Trophoblast cell (in vitro differentiated cells and primary cell): ENCODE measurements around the gene LAMTOR4.

Experiments used
- DNase-seq, 2 donors: peaks; one replicate each; pipeline ENCODE4 v3.0.0-alpha.2; 2016
- H2AFZ ChIP-seq: 2 replicates; pipeline ENCODE4 v1.6.1; 2013; ENCODE audit warnings: low read length, moderate library complexity, mild to moderate bottlenecking; ENCODE audit not compliant: insufficient read depth, poor library complexity
- H2AK5ac ChIP-seq: 2 replicates; pipeline ENCODE4 v1.6.1; 2013; ENCODE audit warnings: mild to moderate bottlenecking, low read length
- H2BK120ac ChIP-seq: 2 replicates; pipeline ENCODE4 v1.6.1; 2013; ENCODE audit warnings: low read length, mild to moderate bottlenecking, moderate library complexity; ENCODE audit not compliant: insufficient read depth, poor library complexity
- H2BK12ac ChIP-seq: 2 replicates; pipeline ENCODE4 v1.6.1; 2013; ENCODE audit warnings: mild to moderate bottlenecking, low read length, moderate library complexity
- H2BK5ac ChIP-seq: 2 replicates; pipeline ENCODE4 v1.6.1; 2013; ENCODE audit warnings: low read length, low read depth, moderate library complexity, mild to moderate bottlenecking; ENCODE audit not compliant: poor library complexity
- H3K14ac ChIP-seq: 2 replicates; pipeline ENCODE4 v1.6.1; 2013; ENCODE audit warnings: mild to moderate bottlenecking, low read length
- H3K18ac ChIP-seq: 2 replicates; pipeline ENCODE4 v1.6.1; 2013; ENCODE audit warnings: mild to moderate bottlenecking, low read length
- H3K23ac ChIP-seq: 2 replicates; pipeline ENCODE4 v1.6.1; 2013; ENCODE audit warnings: low read length
- H3K27ac ChIP-seq: 2 replicates; pipeline ENCODE4 v1.5.1; 2013; ENCODE audit warnings: low read depth, mild to moderate bottlenecking, inconsistent platforms, low read length, moderate library complexity
- H3K27me3 ChIP-seq: 2 replicates; pipeline ENCODE4 v1.6.1; 2013; ENCODE audit warnings: inconsistent platforms, mild to moderate bottlenecking, low read length, moderate library complexity; ENCODE audit not compliant: insufficient read depth
- H3K36me3 ChIP-seq, 2 experiments: 1 replicate in 1 of 2; 2 replicates in 1 of 2; pipeline ENCODE4 v1.6.1; 2013; ENCODE audit warnings: low read length in 2 of 2, mild to moderate bottlenecking in 2 of 2, moderate library complexity in 1 of 2; ENCODE audit not compliant: insufficient read depth in 2 of 2, control insufficient read depth in 1 of 2
- H3K4ac ChIP-seq: 2 replicates; pipeline ENCODE4 v1.6.1; 2013; ENCODE audit warnings: low read depth, mild to moderate bottlenecking, low read length, moderate library complexity
- H3K4me1 ChIP-seq, 2 experiments: 1 replicate in 1 of 2; 2 replicates in 1 of 2; pipeline ENCODE4 v1.6.1; 2013; ENCODE audit warnings: low read length in 2 of 2, mild to moderate bottlenecking in 2 of 2, moderate library complexity in 1 of 2; ENCODE audit not compliant: insufficient read depth in 2 of 2, control insufficient read depth in 1 of 2
- H3K4me2 ChIP-seq: 2 replicates; pipeline ENCODE4 v1.6.1; 2013; ENCODE audit warnings: inconsistent platforms, mild to moderate bottlenecking, low read length, moderate library complexity
- H3K4me3 ChIP-seq: 2 replicates; pipeline ENCODE4 v1.5.1; 2013; ENCODE audit warnings: mild to moderate bottlenecking, low read depth, low read length, inconsistent platforms
- H3K79me1 ChIP-seq: one replicate; pipeline ENCODE4 v1.6.1; 2013; ENCODE audit warnings: low read length
- H3K79me2 ChIP-seq: 2 replicates; pipeline ENCODE4 v1.6.1; 2013; ENCODE audit warnings: low read length, mild to moderate bottlenecking; ENCODE audit not compliant: control insufficient read depth, insufficient read depth, poor library complexity
- H3K9ac ChIP-seq: 2 replicates; pipeline ENCODE4 v1.6.1; 2013; ENCODE audit warnings: mild to moderate bottlenecking, low read length
- H3K9me3 ChIP-seq: 2 replicates; pipeline ENCODE4 v1.6.1; 2013; ENCODE audit warnings: low read depth, mild to moderate bottlenecking, control low read depth, inconsistent platforms, low read length; ENCODE audit not compliant: insufficient read depth
- H4K12ac ChIP-seq: 2 replicates; pipeline ENCODE4 v1.6.1; 2013; ENCODE audit warnings: low read depth, mild to moderate bottlenecking, low read length, moderate library complexity
- H4K8ac ChIP-seq: 2 replicates; pipeline ENCODE4 v1.6.1; 2013; ENCODE audit warnings: low read depth, mild to moderate bottlenecking, low read length, moderate library complexity
- H4K91ac ChIP-seq: one replicate; pipeline ENCODE4 v1.6.1; 2013; ENCODE audit warnings: low read depth, mild to moderate bottlenecking, low read length, moderate library complexity
- WGBS: extraction: QIAGEN DNeasy Blood & Tissue Kit; methylation state at CpG from one replicate; pipeline ENCODE4 v1.1.7; 2013; ENCODE audit warnings: missing lambda C conversion rate; ENCODE audit not compliant: insufficient read length, insufficient coverage; ENCODE audit errors: extremely low coverage; 5-methylcytosine and 5-hydroxymethylcytosine counted together

LAMTOR4 gene

DNA sequence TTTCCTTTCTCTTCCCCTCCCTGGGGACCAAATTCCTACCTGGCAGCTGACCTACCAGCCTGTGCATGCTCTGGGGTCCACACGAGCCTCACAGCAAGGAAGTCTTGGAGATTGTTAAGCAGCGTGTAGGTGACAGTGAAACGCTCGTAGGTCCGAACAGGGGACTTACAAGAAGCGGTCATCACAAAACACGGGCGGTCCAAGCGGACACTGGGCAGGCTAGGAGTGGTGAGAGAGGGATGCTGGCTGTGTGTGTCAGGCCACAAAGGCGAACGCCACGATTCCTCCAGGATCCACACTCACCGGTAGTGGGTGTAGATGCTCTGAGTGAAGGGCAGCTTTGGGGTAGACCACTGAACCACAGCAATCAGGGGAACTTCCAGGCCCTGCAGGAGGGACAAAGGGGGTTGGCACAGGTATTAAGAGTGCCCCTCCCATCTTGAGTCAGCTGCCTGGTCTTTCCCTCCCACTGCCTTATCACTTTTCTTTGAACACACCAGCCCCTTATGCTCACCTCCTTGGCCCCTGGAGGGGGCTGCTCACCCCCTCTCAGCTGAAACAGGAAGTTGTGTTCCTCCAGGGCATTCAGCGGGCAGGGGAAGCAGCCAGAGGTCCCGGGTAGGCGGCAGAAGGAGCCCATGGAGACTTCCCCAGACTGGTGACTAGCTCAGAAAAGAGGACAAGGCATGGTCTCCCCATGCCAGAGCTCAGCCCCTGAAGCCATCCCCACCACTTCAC is 7.8 kb downstream of the LAMTOR4 start:
- Histone ChIP-seq H2AFZ (no peak overlapping the region), H2AK5ac (no peak overlapping the region), H2BK5ac (no peak overlapping the region), H3K4me2 (no peak overlapping the region), H3K14ac (no peak overlapping the region), H3K79me2 (peaks cover 4% of the 10 kb centered on the region), H4K12ac (no peak overlapping the region), H3K18ac (peak overlapping the region; percentile 26), H3K9me3 (peaks cover 4% of the 10 kb centered on the region), H4K91ac (no peak overlapping the region), H3K4ac (no peak overlapping the region), H2BK12ac (no peak overlapping the region), H3K4me1 (peaks cover 8 to 17% of the 10 kb centered on the region in 2 experiments), H3K36me3 (peaks cover 36 to 41% of the 10 kb centered on the region in 2 experiments), H4K8ac (no peak overlapping the region), H3K27me3 (no peaks in the 10 kb centered on the region), H2BK120ac (no peak overlapping the region), H3K9ac (no peak overlapping the region), H3K27ac (no peak overlapping the region), H3K23ac (no peak overlapping the region), H3K4me3 (peak overlapping the region; percentile 23), H3K79me1 (peaks cover 10% of the 10 kb centered on the region)
- peak in 1 of 2 donors; percentile 12 for DNase-seq
- no CpG with 5 or more reads among the region's 16 CpGs for WGBS

DNA sequence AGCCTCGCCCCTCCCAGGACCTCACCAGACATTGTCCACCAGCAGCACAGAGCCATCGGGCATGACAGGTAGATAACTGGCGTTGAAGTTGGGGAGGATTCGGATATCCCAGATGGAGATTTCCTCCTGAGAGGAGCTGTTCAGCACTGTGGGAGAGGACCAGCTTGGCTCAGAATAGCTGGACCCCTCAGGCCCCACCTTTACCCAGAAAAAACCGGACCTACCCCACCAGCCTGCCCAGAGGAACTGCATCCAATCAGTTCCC is 8.3 kb downstream of the LAMTOR4 start:
- Histone ChIP-seq H3K9ac (no peak overlapping the region), H3K4me1 (peaks cover 8 to 17% of the 10 kb centered on the region in 2 experiments), H2BK12ac (no peak overlapping the region), H2BK5ac (no peak overlapping the region), H3K4me2 (peak overlapping the region; percentile 94), H2BK120ac (no peak overlapping the region), H3K23ac (no peak overlapping the region), H3K27ac (no peak overlapping the region), H3K18ac (peak overlapping the region; percentile 26), H3K14ac (no peak overlapping the region), H3K36me3 (peaks cover 36 to 40% of the 10 kb centered on the region in 2 experiments), H3K9me3 (peaks cover 4% of the 10 kb centered on the region), H3K4ac (no peak overlapping the region), H2AK5ac (no peak overlapping the region), H4K12ac (no peak overlapping the region), H2AFZ (no peak overlapping the region), H3K4me3 (no peak overlapping the region), H3K27me3 (no peaks in the 10 kb centered on the region), H3K79me1 (peaks cover 10% of the 10 kb centered on the region), H3K79me2 (peaks cover 4% of the 10 kb centered on the region), H4K8ac (no peak overlapping the region), H4K91ac (no peak overlapping the region)
- no peak for DNase-seq
- no CpG with 5 or more reads among the region's 5 CpGs for WGBS

- Histone ChIP-seq H3K79me2 (peaks cover 4% of the 10 kb centered on the region), H3K23ac (no peak overlapping the region), H3K4me1 (peaks cover 8 to 17% of the 10 kb centered on the region in 2 experiments), H3K27ac (peak overlapping the region; percentile 86), H3K18ac (no peak overlapping the region), H2BK120ac (no peak overlapping the region), H4K12ac (no peak overlapping the region), H4K8ac (peak overlapping the region; percentile 26), H2AFZ (no peak overlapping the region), H2AK5ac (no peak overlapping the region), H3K14ac (no peak overlapping the region), H3K9me3 (peaks cover 4% of the 10 kb centered on the region), H3K79me1 (peaks cover 10% of the 10 kb centered on the region), H3K4me3 (peak overlapping the region; percentile 85), H3K27me3 (no peaks in the 10 kb centered on the region), H2BK12ac (no peak overlapping the region), H3K36me3 (peaks cover 36 to 39% of the 10 kb centered on the region in 2 experiments), H3K9ac (peak overlapping the region; percentile 91), H3K4me2 (peak overlapping the region; percentile 94), H2BK5ac (no peak overlapping the region), H4K91ac (peak overlapping the region; percentile 71), H3K4ac (no peak overlapping the region)
- no CpG with 5 or more reads among the region's 32 CpGs for WGBS
- DNase-seq, result peak; percentile 93 to 94
Measured at GRCh38 chr7:100157334-100158228, 8.9 kb downstream of the LAMTOR4 start.

DNA sequence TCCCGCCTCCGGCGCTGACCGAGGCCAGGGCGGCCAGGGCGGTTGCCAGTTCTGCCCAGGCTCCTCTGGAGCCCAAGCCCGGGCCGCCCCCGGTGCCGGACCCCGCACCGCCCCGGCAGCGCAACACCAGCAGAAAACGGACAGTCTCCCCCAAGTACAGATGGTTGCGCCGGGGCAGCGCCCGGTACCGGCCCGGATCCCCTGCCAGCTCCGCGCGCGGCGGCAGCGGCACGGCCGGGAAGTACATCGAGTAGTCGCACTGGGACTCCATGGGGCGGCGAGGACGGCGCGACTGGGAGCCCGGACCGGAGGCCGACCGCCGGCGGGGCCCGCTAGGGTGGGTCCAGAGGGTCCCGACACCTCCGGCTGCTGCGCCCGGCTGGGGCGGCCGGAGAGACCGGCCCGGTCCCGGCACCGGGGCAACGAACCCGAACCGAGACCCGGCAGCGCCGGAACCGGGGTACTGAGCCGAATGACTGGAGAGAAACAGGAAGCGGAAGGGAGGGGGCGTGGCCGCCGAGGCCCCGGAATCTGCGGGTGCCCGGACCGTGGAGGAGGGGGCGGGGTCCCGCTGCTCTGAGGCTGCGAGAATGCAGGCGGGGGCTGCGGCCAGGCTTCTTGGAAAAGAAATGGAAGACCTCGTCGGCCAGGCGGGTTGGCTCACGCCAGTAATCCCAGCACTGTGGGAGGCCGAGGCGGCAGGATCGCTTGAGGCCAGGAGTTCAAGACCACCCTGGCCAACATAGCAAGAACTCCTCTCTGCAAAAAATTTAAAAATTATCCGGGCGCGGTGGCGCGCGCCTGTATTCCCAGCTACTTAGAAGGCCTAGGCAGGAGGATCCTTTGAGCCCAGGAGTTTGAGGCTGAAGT is 9.7 kb downstream of the LAMTOR4 start, which contains the start of gene TRAPPC14:
Gene TRAPPC14 (minus strand): TSS at position 495 of the 870 bp plus-strand sequence. CDS start 224 bp downstream, at position 271.
- peak within 1 kb of the TSS; percentile 86 for H4K12ac ChIP-seq
- H2AK5ac ChIP-seq, result no peak within 1 kb of the TSS
- H3K4ac ChIP-seq, result peak within 1 kb of the TSS; percentile 71
- peaks cover 33 to 35% of the 10 kb centered on the region in 2 experiments for H3K36me3 ChIP-seq
- peak within 1 kb of the TSS; percentile 70 for H2AFZ ChIP-seq
- peak within 1 kb of the TSS; percentile 15 for H2BK12ac ChIP-seq
- H3K23ac ChIP-seq, result no peak within 1 kb of the TSS
- H3K14ac ChIP-seq, result peak within 1 kb of the TSS; percentile 81
- H4K91ac ChIP-seq, result peak within 1 kb of the TSS; percentile 71
- peak within 1 kb of the TSS; percentile 85 for H3K4me3 ChIP-seq
- peak within 1 kb of the TSS; percentile 86 for H3K27ac ChIP-seq
- no CpG with 5 or more reads among the region's 87 CpGs for WGBS
- H2BK120ac ChIP-seq, result peak within 1 kb of the TSS; percentile 67
- peak within 1 kb of the TSS; percentile 91 for H3K9ac ChIP-seq
- no peaks in the 10 kb centered on the region for H3K27me3 ChIP-seq
- peak within 1 kb of the TSS; percentile 94 for H3K4me2 ChIP-seq
- peaks cover 12 to 19% of the 10 kb centered on the region in 2 experiments for H3K4me1 ChIP-seq
- DNase-seq, result peak; percentile 93 to 96
- H4K8ac ChIP-seq, result peak within 1 kb of the TSS; percentile 92
- H3K9me3 ChIP-seq, result peaks cover 4% of the 10 kb centered on the region
- H3K79me2 ChIP-seq, result peaks cover 4% of the 10 kb centered on the region
- H3K18ac ChIP-seq, result peak within 1 kb of the TSS; percentile 46
- H2BK5ac ChIP-seq, result peak within 1 kb of the TSS; percentile 70
- peaks cover 10% of the 10 kb centered on the region for H3K79me1 ChIP-seq
